Mesenchymal stem cell (in vitro differentiated cells and primary cell): ENCODE results near the gene DRC1.

Experiments used
- DNase-seq: peaks from one replicate; pipeline ENCODE4 v3.0.0-alpha.2; 2013
- H2AFZ ChIP-seq: one replicate; pipeline ENCODE4 v1.6.1; 2013; ENCODE audit warnings: low read depth, mild to moderate bottlenecking, control low read depth, inconsistent platforms, low read length, moderate library complexity
- H2AK5ac ChIP-seq: 2 replicates; pipeline ENCODE4 v1.6.1; 2013; ENCODE audit warnings: low read length, moderate library complexity, mild to moderate bottlenecking, inconsistent platforms; ENCODE audit not compliant: severe bottlenecking
- H2BK120ac ChIP-seq: one replicate; pipeline ENCODE4 v1.6.1; 2013; ENCODE audit warnings: low read depth, mild to moderate bottlenecking, inconsistent platforms, low read length, moderate library complexity
- H2BK12ac ChIP-seq, 2 experiments: one replicate each; pipeline ENCODE4 v1.6.1; 2013; ENCODE audit warnings: inconsistent platforms in 2 of 2, low read length in 2 of 2, mild to moderate bottlenecking in 2 of 2, moderate library complexity in 2 of 2, control low read depth in 1 of 2
- H2BK15ac ChIP-seq: one replicate; pipeline ENCODE4 v1.6.1; 2013; ENCODE audit warnings: mild to moderate bottlenecking, low read depth, inconsistent platforms; ENCODE audit not compliant: poor library complexity, severe bottlenecking
- H2BK5ac ChIP-seq: 2 replicates; pipeline ENCODE4 v1.6.1; 2013; ENCODE audit warnings: low read depth, mild to moderate bottlenecking, low read length, control low read depth, inconsistent platforms; ENCODE audit not compliant: poor library complexity, severe bottlenecking
- H3K14ac ChIP-seq, 2 experiments: one replicate each; pipeline ENCODE4 v1.6.1; 2013; ENCODE audit warnings: inconsistent platforms in 2 of 2, low read length in 2 of 2, control low read depth in 1 of 2, mild to moderate bottlenecking in 1 of 2, moderate library complexity in 1 of 2
- H3K18ac ChIP-seq, 2 experiments: one replicate each; pipeline ENCODE4 v1.6.1; 2013; ENCODE audit warnings: inconsistent platforms in 2 of 2, low read length in 2 of 2, control low read depth in 1 of 2, low read depth in 1 of 2, mild to moderate bottlenecking in 1 of 2
- H3K23ac ChIP-seq, 2 experiments: one replicate each; pipeline ENCODE4 v1.6.1; 2013; ENCODE audit warnings: inconsistent platforms in 2 of 2, low read length in 2 of 2, mild to moderate bottlenecking in 2 of 2, moderate library complexity in 2 of 2, control low read depth in 1 of 2
- H3K27ac ChIP-seq: 2 replicates; pipeline ENCODE4 v1.5.1; 2013; ENCODE audit warnings: mild to moderate bottlenecking, moderate library complexity, low read length, control low read depth, inconsistent platforms; ENCODE audit not compliant: poor library complexity, severe bottlenecking
- H3K27me3 ChIP-seq, 2 experiments: 2 replicates each; pipeline versions ENCODE4 v1.6.1 to v1.7.0; 2013; ENCODE audit warnings: low read length in 2 of 2, mild to moderate bottlenecking in 2 of 2, moderate library complexity in 2 of 2, control low read depth in 1 of 2, inconsistent platforms in 1 of 2; ENCODE audit not compliant: control insufficient read depth in 1 of 2, insufficient read depth in 1 of 2
- H3K36me3 ChIP-seq, 2 experiments: 2 replicates each; pipeline versions ENCODE4 v1.6.1 to v1.7.0; 2013; ENCODE audit warnings: low read length in 2 of 2, control low read depth in 1 of 2, inconsistent platforms in 1 of 2, low read depth in 1 of 2, mild to moderate bottlenecking in 1 of 2; ENCODE audit not compliant: insufficient read depth in 2 of 2, control insufficient read depth in 1 of 2
- H3K4ac ChIP-seq, 2 experiments: one replicate each; pipeline ENCODE4 v1.6.1; 2013; ENCODE audit warnings: inconsistent platforms in 2 of 2, low read length in 2 of 2, mild to moderate bottlenecking in 2 of 2, moderate library complexity in 2 of 2, control low read depth in 1 of 2, low read depth in 1 of 2
- H3K4me1 ChIP-seq: 2 replicates; pipeline ENCODE4 v1.6.1; 2013; ENCODE audit warnings: low read depth, low read length, control low read depth; ENCODE audit not compliant: control insufficient read depth, insufficient read depth
- H3K4me2 ChIP-seq: 2 replicates; pipeline ENCODE4 v1.6.1; 2013; ENCODE audit warnings: low read length, mild to moderate bottlenecking, inconsistent platforms; ENCODE audit not compliant: poor library complexity, severe bottlenecking
- H3K4me3 ChIP-seq, 2 experiments: 2 replicates each; pipeline versions ENCODE4 v1.5.1 to v1.7.0; 2013; ENCODE audit warnings: low read length in 2 of 2, mild to moderate bottlenecking in 2 of 2, control low read depth in 1 of 2, low read depth in 1 of 2; ENCODE audit not compliant: insufficient read depth in 1 of 2
- H3K79me1 ChIP-seq: replicated peaks from 2 replicates; pipeline ENCODE4 v1.6.1; 2013; ENCODE audit warnings: mild to moderate bottlenecking, control low read depth, low read length, inconsistent platforms; ENCODE audit not compliant: poor library complexity, severe bottlenecking
- H3K9ac ChIP-seq: 2 replicates; pipeline ENCODE4 v1.7.0; 2013; ENCODE audit warnings: mild to moderate bottlenecking, low read length, moderate library complexity
- H3K9me3 ChIP-seq: 2 replicates; pipeline ENCODE4 v1.7.0; 2013; ENCODE audit warnings: mild to moderate bottlenecking, low read length; ENCODE audit not compliant: control insufficient read depth
- H4K8ac ChIP-seq: one replicate; pipeline ENCODE4 v1.6.1; 2013; ENCODE audit warnings: inconsistent platforms, mild to moderate bottlenecking, low read length, moderate library complexity
- H4K91ac ChIP-seq: one replicate; pipeline ENCODE4 v1.6.1; 2013; ENCODE audit warnings: mild to moderate bottlenecking, low read length, inconsistent platforms
- WGBS: methylation state at CpG from one replicate; pipeline ENCODE4 v1.1.7; 2013; ENCODE audit warnings: mixed read lengths; 5-methylcytosine and 5-hydroxymethylcytosine counted together

Gene DRC1

DNA sequence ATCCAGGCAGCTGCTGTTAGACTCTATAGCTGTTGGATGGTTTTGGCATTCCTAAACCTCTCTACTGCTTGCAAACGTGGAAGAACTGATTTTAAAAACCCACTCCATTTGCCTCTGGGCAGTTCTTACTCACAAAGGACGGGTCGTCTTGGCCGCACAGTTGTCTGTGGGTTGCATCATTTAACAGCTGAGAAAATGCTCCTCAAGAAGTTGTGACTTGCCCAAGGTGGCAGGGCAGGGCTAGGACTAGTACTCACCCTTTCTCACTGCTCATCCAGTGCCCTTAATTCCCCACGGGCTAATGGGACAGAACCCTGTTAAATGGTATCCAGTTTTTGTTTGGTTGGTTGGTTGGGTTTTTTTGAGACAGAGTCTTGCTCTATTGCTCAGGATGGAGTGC, 997 bp upstream of the DRC1 start:
- peaks cover 0 to 4% of the 10 kb centered on the region in 2 experiments for H3K27me3 ChIP-seq
- H3K18ac ChIP-seq = no peak overlapping the region
- no peak for DNase-seq
- H4K8ac ChIP-seq = no peak overlapping the region
- peaks cover 16% of the 10 kb centered on the region for H3K4me1 ChIP-seq
- no peak overlapping the region for H2BK5ac ChIP-seq
- no peak overlapping the region for H2AFZ ChIP-seq
- H3K4ac ChIP-seq = no peak overlapping the region
- no peak overlapping the region for H3K23ac ChIP-seq
- no peak overlapping the region for H3K4me2 ChIP-seq
- H3K9me3 ChIP-seq = no peaks in the 10 kb centered on the region
- no peak overlapping the region for H2BK120ac ChIP-seq
- no peaks in the 10 kb centered on the region for H3K79me1 ChIP-seq
- H3K14ac ChIP-seq = no peak overlapping the region
- H3K4me3 ChIP-seq = no peak overlapping the region
- H3K36me3 ChIP-seq = peaks cover 0 to 4% of the 10 kb centered on the region in 2 experiments
- no peak overlapping the region for H2BK15ac ChIP-seq
- WGBS = 96% methylated on average over 4 of the region's 5 CpGs
- no peak overlapping the region for H4K91ac ChIP-seq
- no peak overlapping the region for H3K9ac ChIP-seq
- H2AK5ac ChIP-seq = no peak overlapping the region
- no peak overlapping the region for H2BK12ac ChIP-seq
- H3K27ac ChIP-seq = no peak overlapping the region

DNA sequence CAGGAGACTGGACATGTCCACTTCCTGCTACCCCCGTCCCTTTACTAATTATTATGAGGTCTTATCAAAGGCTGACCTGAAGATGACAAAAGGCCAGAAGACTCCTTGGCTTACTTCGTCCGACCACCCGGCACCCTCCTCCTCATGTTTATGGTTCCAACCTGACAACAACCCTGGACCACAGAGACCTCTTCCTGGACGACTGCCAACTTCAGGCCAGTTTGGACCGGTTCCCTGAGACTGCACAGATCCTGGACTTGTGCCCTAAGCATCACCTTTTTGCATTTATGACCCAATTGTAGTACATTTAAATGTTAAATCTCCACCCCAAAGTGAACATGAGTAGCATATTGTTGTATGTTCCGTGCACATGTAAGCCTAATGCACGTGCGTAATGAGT, 5.8 kb downstream of the DRC1 start:
- no peak overlapping the region for H3K4me3 ChIP-seq
- peaks cover 2% of the 10 kb centered on the region for H3K4me1 ChIP-seq
- H2BK120ac ChIP-seq = no peak overlapping the region
- no peak overlapping the region for H3K4ac ChIP-seq
- no peak overlapping the region for H4K8ac ChIP-seq
- no peak overlapping the region for H3K18ac ChIP-seq
- peaks cover 7 to 8% of the 10 kb centered on the region in 2 experiments for H3K27me3 ChIP-seq
- no peak for DNase-seq
- WGBS = 86% methylated on average over 9 of the region's 9 CpGs
- H2AK5ac ChIP-seq = no peak overlapping the region
- no peak overlapping the region for H2BK5ac ChIP-seq
- H3K36me3 ChIP-seq = no peaks in the 10 kb centered on the region
- no peak overlapping the region for H3K23ac ChIP-seq
- no peak overlapping the region for H2BK15ac ChIP-seq
- no peak overlapping the region for H2AFZ ChIP-seq
- no peak overlapping the region for H2BK12ac ChIP-seq
- no peak overlapping the region for H3K14ac ChIP-seq
- H3K27ac ChIP-seq = no peak overlapping the region
- H3K79me1 ChIP-seq = no peaks in the 10 kb centered on the region
- no peak overlapping the region for H4K91ac ChIP-seq
- H3K4me2 ChIP-seq = no peak overlapping the region
- H3K9ac ChIP-seq = no peak overlapping the region
- H3K9me3 ChIP-seq = no peaks in the 10 kb centered on the region

DNA sequence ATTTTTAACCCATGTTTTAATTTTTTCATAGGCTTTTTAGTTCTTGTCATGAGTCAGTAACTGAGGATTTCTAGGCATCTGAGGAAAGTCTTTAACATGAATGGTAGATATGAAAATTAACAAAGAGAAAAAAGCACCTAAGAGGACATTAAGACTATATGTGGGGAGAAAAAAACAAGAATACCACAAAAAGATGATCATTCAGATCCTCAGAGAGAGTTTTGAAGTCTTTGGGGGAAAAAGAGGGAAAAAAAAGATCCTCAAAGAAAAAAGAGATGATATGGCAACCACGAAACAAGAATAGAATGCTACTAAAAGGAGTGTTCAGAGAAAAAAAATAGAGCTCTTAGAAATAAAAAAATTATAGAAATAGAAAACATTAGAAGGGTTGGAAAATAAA, 8.1 kb downstream of the DRC1 start:
- Histone ChIP-seq H4K8ac (no peak overlapping the region), H4K91ac (no peak overlapping the region), H3K9ac (no peak overlapping the region), H2BK5ac (no peak overlapping the region), H2BK15ac (no peak overlapping the region), H3K4me2 (no peak overlapping the region), H3K27ac (no peak overlapping the region), H2BK12ac (no peak overlapping the region), H2AK5ac (no peak overlapping the region), H3K18ac (no peak overlapping the region), H3K79me1 (no peaks in the 10 kb centered on the region), H2AFZ (no peak overlapping the region), H3K4me1 (no peaks in the 10 kb centered on the region), H3K14ac (no peak overlapping the region), H3K23ac (no peak overlapping the region), H3K9me3 (no peaks in the 10 kb centered on the region), H3K36me3 (no peaks in the 10 kb centered on the region), H3K27me3 (peaks cover 7% of the 10 kb centered on the region in 2 experiments), H3K4ac (no peak overlapping the region), H2BK120ac (no peak overlapping the region), H3K4me3 (no peak overlapping the region)
- WGBS = no CpG with 5 or more reads among the region's 1 CpG
- DNase-seq = no peak

DNA sequence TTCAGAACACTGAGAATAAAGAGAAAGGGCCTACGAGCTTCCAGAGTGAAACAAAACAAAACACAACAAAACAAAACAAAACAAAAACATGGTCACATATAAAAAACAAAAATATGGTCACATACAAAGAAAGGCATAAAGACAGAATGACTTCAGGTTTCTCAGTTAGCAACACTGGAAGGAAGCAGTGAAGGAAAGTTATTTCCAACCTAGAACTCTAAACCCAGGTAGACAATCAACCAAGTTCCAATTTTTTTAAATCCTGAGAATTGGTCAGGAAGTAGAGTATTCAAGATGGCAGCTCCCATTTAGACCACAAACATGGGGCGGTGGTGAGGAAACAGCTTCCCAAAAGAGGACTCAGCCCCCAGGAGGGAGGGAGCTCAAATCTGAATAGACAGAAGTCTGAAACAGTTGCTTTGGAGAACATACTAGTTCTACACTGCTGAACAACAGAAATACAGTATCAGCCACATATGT, 9.1 kb downstream of the DRC1 start:
- Histone ChIP-seq H2BK120ac (no peak overlapping the region), H3K23ac (no peak overlapping the region), H2AK5ac (no peak overlapping the region), H3K14ac (no peak overlapping the region), H4K8ac (no peak overlapping the region), H3K36me3 (no peaks in the 10 kb centered on the region), H3K4ac (no peak overlapping the region), H2AFZ (no peak overlapping the region), H4K91ac (no peak overlapping the region), H3K79me1 (no peaks in the 10 kb centered on the region), H3K9me3 (no peaks in the 10 kb centered on the region), H3K27ac (no peak overlapping the region), H3K4me1 (no peaks in the 10 kb centered on the region), H2BK15ac (no peak overlapping the region), H2BK12ac (no peak overlapping the region), H3K18ac (no peak overlapping the region), H3K9ac (no peak overlapping the region), H3K4me3 (no peak overlapping the region), H3K27me3 (peaks cover 4 to 7% of the 10 kb centered on the region in 2 experiments), H3K4me2 (no peak overlapping the region), H2BK5ac (no peak overlapping the region)
- DNase-seq = no peak
- 100% methylated on average over 2 of the region's 2 CpGs for WGBS
